DOHH2 (cell line): ENCODE measurements around the gene RBP5.

Source experiments
- H3F3A ChIP-seq: fragments of 200-600 bp; sonication (generic), shearing (Covaris generic); 2 replicates; pipeline ENCODE4 v1.6.0; 2016; ENCODE audit warnings: antibody characterized with exemption, mild to moderate bottlenecking; ENCODE audit not compliant: control insufficient read depth, insufficient read depth
- H3K27ac ChIP-seq: fragments of 200-600 bp; sonication (generic); 2 replicates; pipeline ENCODE4 v1.5.1; 2014; ENCODE audit warnings: low read depth, mild to moderate bottlenecking, low read length, moderate library complexity
- H3K27me3 ChIP-seq: fragments of 200-600 bp; sonication (generic); 2 replicates; pipeline ENCODE4 v1.6.1; 2014; ENCODE audit warnings: mild to moderate bottlenecking, low read length, mixed read lengths; ENCODE audit not compliant: control insufficient read depth
- H3K36me3 ChIP-seq: fragments of 200-600 bp; sonication (generic); 2 replicates; pipeline ENCODE4 v1.6.1; 2014; ENCODE audit warnings: mild to moderate bottlenecking, low read length, moderate library complexity, mixed read lengths; ENCODE audit not compliant: control insufficient read depth
- H3K4me1 ChIP-seq: fragments of 200-600 bp; sonication (generic); 2 replicates; pipeline ENCODE4 v1.6.1; 2014; ENCODE audit warnings: mild to moderate bottlenecking, low read length, mixed read lengths; ENCODE audit not compliant: control insufficient read depth
- H3K4me2 ChIP-seq: fragments of 200-600 bp; sonication (generic); 2 replicates; pipeline ENCODE4 v1.6.0; 2014; ENCODE audit warnings: mild to moderate bottlenecking, low read length, moderate library complexity
- H3K4me3 ChIP-seq: fragments of 200-600 bp; sonication (generic); 2 replicates; pipeline ENCODE4 v1.5.1; 2014; ENCODE audit warnings: mild to moderate bottlenecking, low read length, mixed read lengths
- H3K79me2 ChIP-seq: fragments of 200-600 bp; sonication (generic); 2 replicates; pipeline ENCODE4 v1.6.1; 2014; ENCODE audit warnings: mild to moderate bottlenecking, low read length, mixed read lengths; ENCODE audit not compliant: control insufficient read depth
- H3K9me2 ChIP-seq: fragments of 200-600 bp; sonication (generic); replicated peaks from 2 replicates; pipeline ENCODE4 v1.6.1; 2014; ENCODE audit warnings: mild to moderate bottlenecking, low read length, mixed read lengths; ENCODE audit not compliant: control insufficient read depth
- H3K9me3 ChIP-seq: fragments of 200-600 bp; sonication (generic); 2 replicates; pipeline ENCODE4 v1.6.1; 2014; ENCODE audit warnings: antibody characterized with exemption, low read length, mixed read lengths; ENCODE audit not compliant: control insufficient read depth, insufficient read depth
- H4K20me1 ChIP-seq: fragments of 200-600 bp; sonication (generic); 2 replicates; pipeline ENCODE4 v1.6.0; 2014; ENCODE audit warnings: low read depth, mild to moderate bottlenecking, antibody characterized with exemption, low read length, moderate library complexity; ENCODE audit not compliant: control insufficient read depth, insufficient read depth
- CTCF ChIP-seq: fragments of 200-600 bp; sonication (generic); IDR thresholded peaks from one replicate; pipeline ENCODE4 v1.5.1; 2014; ENCODE audit warnings: antibody characterized with exemption, mild to moderate bottlenecking, low read depth, low read length; ENCODE audit not compliant: poor library complexity, severe bottlenecking
- EZH2phosphoT487 ChIP-seq: fragments of 200-600 bp; sonication (generic); IDR thresholded peaks from 2 replicates; pipeline ENCODE4 v1.6.1; 2017; ENCODE audit warnings: borderline replicate concordance, mild to moderate bottlenecking, antibody characterized with exemption, low read length, moderate library complexity, mixed read lengths

RBP5 gene

GRCh38 chr12:7089196-7089871 is 39.4 kb downstream of the RBP5 start:
- Histone ChIP-seq H3K36me3 (no peaks in the 10 kb centered on the region), H3K79me2 (no peaks in the 10 kb centered on the region), H3K9me3 (peaks cover 8% of the 10 kb centered on the region; the same call in 1 of the 2 replicates), H3K27ac (no peak overlapping the region), H3K4me2 (no peak overlapping the region), H3K9me2 (no peaks in the 10 kb centered on the region), H3K4me1 (no peaks in the 10 kb centered on the region), H3K4me3 (no peak overlapping the region), H3F3A (no peaks in the 10 kb centered on the region), H4K20me1 (no peaks in the 10 kb centered on the region), H3K27me3 (peaks cover 43% of the 10 kb centered on the region)
- no peak for TF ChIP-seq EZH2phosphoT487
- no peak for TF ChIP-seq CTCF

- no peaks in the 10 kb centered on the region for H3K79me2 ChIP-seq
- H4K20me1 ChIP-seq: no peaks in the 10 kb centered on the region
- no peak overlapping the region for H3K4me3 ChIP-seq
- no peaks in the 10 kb centered on the region for H3K9me2 ChIP-seq
- H3K27ac ChIP-seq: no peak overlapping the region
- H3K4me1 ChIP-seq: no peaks in the 10 kb centered on the region
- H3K9me3 ChIP-seq: peaks cover 11% of the 10 kb centered on the region; the same call in 1 of the 2 replicates
- H3F3A ChIP-seq: no peaks in the 10 kb centered on the region
- H3K4me2 ChIP-seq: no peak overlapping the region
- no peak for TF ChIP-seq EZH2phosphoT487
- TF ChIP-seq CTCF: no peak
- H3K36me3 ChIP-seq: no peaks in the 10 kb centered on the region
- peaks cover 3% of the 10 kb centered on the region for H3K27me3 ChIP-seq
Observed at GRCh38 chr12:7083125-7083524, 45.6 kb downstream of the RBP5 start.

GRCh38 chr12:7081037-7081436 is 47.7 kb downstream of the RBP5 start:
- Histone ChIP-seq H3K79me2 (no peaks in the 10 kb centered on the region), H3F3A (no peaks in the 10 kb centered on the region), H3K9me2 (no peaks in the 10 kb centered on the region), H3K27ac (no peak overlapping the region), H3K36me3 (no peaks in the 10 kb centered on the region), H3K4me3 (no peak overlapping the region), H3K9me3 (peaks cover 11% of the 10 kb centered on the region; the same call in 1 of the 2 replicates), H3K4me1 (no peaks in the 10 kb centered on the region), H3K4me2 (no peak overlapping the region), H3K27me3 (peaks cover 8% of the 10 kb centered on the region; the same call in 1 of the 2 replicates), H4K20me1 (no peaks in the 10 kb centered on the region)
- no peak for TF ChIP-seq EZH2phosphoT487
- no peak for TF ChIP-seq CTCF

- H3F3A ChIP-seq: no peaks in the 10 kb centered on the region
- H4K20me1 ChIP-seq: no peaks in the 10 kb centered on the region
- peaks cover 6% of the 10 kb centered on the region; the same call in 1 of the 2 replicates for H3K9me3 ChIP-seq
- H3K4me2 ChIP-seq: no peak overlapping the region
- H3K27me3 ChIP-seq: peaks cover 8% of the 10 kb centered on the region; the same call in 1 of the 2 replicates
- no peak overlapping the region for H3K27ac ChIP-seq
- no peaks in the 10 kb centered on the region for H3K79me2 ChIP-seq
- no peak overlapping the region for H3K4me3 ChIP-seq
- H3K9me2 ChIP-seq: no peaks in the 10 kb centered on the region
- TF ChIP-seq EZH2phosphoT487 (no peak), CTCF (no peak)
- H3K36me3 ChIP-seq: no peaks in the 10 kb centered on the region
- H3K4me1 ChIP-seq: no peaks in the 10 kb centered on the region
Observed at GRCh38 chr12:7079826-7080125, 48.9 kb downstream of the RBP5 start.
